K562 (cell line): ENCODE measurements around the gene TMED10. TPM values are rescaled to one million over a fixed set of nuclear protein-coding genes. Genes with fewer than 3 reads are reported as not detected.

Experiments
- ATAC-seq: fragments of 200-7000 bp; cut with Tn5 transposase; 3 replicates; pipeline ENCODE4 v1.9.1; 2020; ENCODE audit warnings: moderate library complexity
- BruUV-seq: library from RNA; stranded (reverse); fragments of 400-500 nt; replicated peaks from 2 replicates; lab custom pipeline; 2021; lab: Mats Ljungman, UMichigan
- CTCF ChIA-PET: fragments of 300-600 bp; formaldehyde crosslinking; extraction: SDS; loops from one replicate; lab custom pipeline; 2021; ENCODE audit warnings: low intra/inter-chr PET ratio; lab: Yijun Ruan, JAX
- POLR2A ChIA-PET: fragments of 300-600, 350-650 bp; sonication (Branson Sonifier 250); formaldehyde crosslinking; extraction: SDS; loops from one replicate; lab custom pipeline; 2021; ENCODE audit warnings: antibody characterized with exemption, inconsistent platforms; lab: Yijun Ruan, JAX
- DNase-seq, 4 experiments: peaks; one replicate each; pipeline versions ENCODE4 v3.0.0 to v3.0.0-alpha.2; 2011 to 2018; ENCODE audit warnings: low spot score in 3 of 4, mixed read lengths in 3 of 4; ENCODE audit errors: extremely low read depth in 1 of 4
- FAIRE-seq: peaks from 2 replicates; lab custom pipeline; 2011; peaks lifted over from hg19 to GRCh38; lab: Jason Lieb, UNC
- H2AFZ ChIP-seq: 2 replicates; pipeline ENCODE4 v1.6.0; 2011; ENCODE audit warnings: low read depth, low read length, control low read depth, inconsistent platforms
- H3K27ac ChIP-seq: fragments of 200-600 bp; 3 replicates; pipeline ENCODE4 v1.8.0; 2011; ENCODE audit warnings: low read depth, mild to moderate bottlenecking, control low read depth, inconsistent platforms, low read length, moderate library complexity, mixed read lengths; ENCODE audit errors: extremely low read depth
- H3K27me3 ChIP-seq, 2 experiments: fragments of 300-600 bp in 1 of 2; 2 replicates in 1 of 2; 3 replicates in 1 of 2; pipeline versions ENCODE4 v1.6.0 to v1.8.0; 2011; ENCODE audit warnings: inconsistent platforms in 2 of 2, low read length in 2 of 2, mild to moderate bottlenecking in 1 of 2, mixed read lengths in 1 of 2, moderate library complexity in 1 of 2; ENCODE audit not compliant: control insufficient read depth in 2 of 2, insufficient read depth in 2 of 2
- H3K36me3 ChIP-seq: fragments of 300-600 bp; 3 replicates; pipeline ENCODE4 v1.8.0; 2011; ENCODE audit warnings: mild to moderate bottlenecking, low read length, inconsistent platforms; ENCODE audit not compliant: control insufficient read depth, insufficient read depth
- H3K4me1 ChIP-seq, 2 experiments: fragments of 200-600 bp in 1 of 2; replicated peaks in 1 of 2; 2 replicates in 1 of 2; 3 replicates in 1 of 2; pipeline versions ENCODE4 v1.5.1 to v1.8.0; 2011; ENCODE audit warnings: inconsistent platforms in 2 of 2, low read length in 2 of 2, mild to moderate bottlenecking in 1 of 2, mixed read lengths in 1 of 2, moderate library complexity in 1 of 2; ENCODE audit not compliant: control insufficient read depth in 2 of 2, insufficient read depth in 2 of 2
- H3K4me2 ChIP-seq: 2 replicates; pipeline ENCODE4 v1.6.1; 2011; ENCODE audit warnings: low read length, control low read depth, inconsistent platforms, mixed read lengths; ENCODE audit not compliant: insufficient read depth
- H3K4me3 ChIP-seq: fragments of 200-600 bp; sonication (generic), shearing (Covaris generic); 2 replicates; pipeline ENCODE4 v1.5.1; 2016; ENCODE audit warnings: control low read depth, inconsistent platforms
- H3K79me2 ChIP-seq: fragments of 200-600 bp; 3 replicates; pipeline ENCODE4 v1.8.0; 2011; ENCODE audit warnings: low read length, inconsistent platforms; ENCODE audit not compliant: control insufficient read depth, insufficient read depth
- H3K9ac ChIP-seq, 2 experiments: 2 replicates each; pipeline versions ENCODE4 v1.6.0 to v1.6.1; 2011; ENCODE audit warnings: low read depth in 2 of 2, low read length in 2 of 2, control low read depth in 1 of 2, inconsistent platforms in 1 of 2, mild to moderate bottlenecking in 1 of 2, mixed read lengths in 1 of 2; ENCODE audit not compliant: insufficient read depth in 1 of 2
- H3K9me1 ChIP-seq: one replicate; pipeline ENCODE4 v1.6.0; 2011; ENCODE audit warnings: inconsistent platforms, mild to moderate bottlenecking, low read length, moderate library complexity; ENCODE audit not compliant: control insufficient read depth, insufficient read depth
- H3K9me3 ChIP-seq: replicated peaks from 2 replicates; pipeline ENCODE4 v1.5.1; 2011; ENCODE audit warnings: low read depth, low read length, inconsistent platforms; ENCODE audit not compliant: control insufficient read depth, insufficient read depth
- H4K20me1 ChIP-seq: replicated peaks from 2 replicates; pipeline ENCODE4 v1.6.1; 2011; ENCODE audit warnings: low read length, inconsistent platforms, mixed read lengths; ENCODE audit not compliant: control insufficient read depth, insufficient read depth
- KLF13 ChIP-seq: fragments of 450-650 bp; IDR thresholded peaks from 2 replicates; pipeline ENCODE4 v1.6.1; 2016; ENCODE audit warnings: missing genetic modification characterization, low read depth, mild to moderate bottlenecking, missing compliant biosample characterization, moderate library complexity, borderline replicate concordance
- NELFE ChIP-seq: IDR thresholded peaks from 2 replicates; pipeline ENCODE4 v1.6.1; 2011; ENCODE audit warnings: mild to moderate bottlenecking; ENCODE audit not compliant: insufficient read depth, insufficient read length
- ZNF121 ChIP-seq: sonication (generic); formaldehyde crosslinking; conservative IDR thresholded peaks from 2 replicates; pipeline ENCODE4 v1.8.0; 2022; ENCODE audit warnings: missing genetic modification reagents
- WGBS: fragments of 100-300 bp; shearing (Covaris generic); methylation state at CpG from one replicate; pipeline ENCODE4 v1.1.6; 2016; ENCODE audit warnings: low coverage, mixed read lengths; ENCODE audit not compliant: insufficient coverage; ENCODE audit errors: missing lambda C conversion rate; 5-methylcytosine and 5-hydroxymethylcytosine counted together
- in situ Hi-C: fragments of 300-500 bp; cut with MboI; formaldehyde crosslinking; loops from 4 replicates; pipeline ENCODE4 v1.15.0; 2018; ENCODE audit warnings: inconsistent platforms, mixed read lengths
- intact Hi-C: fragments of 100-400 bp; cut with micrococcal nuclease; formaldehyde crosslinking; loops from 2 replicates; pipeline ENCODE4 v1.14.2; 2022
- polyA plus RNA-seq, 8 experiments: library from polyadenylated mRNA; depleted of rRNA in 4 of 8; stranded (reverse) in 5 of 8; unstranded in 3 of 8; fragments of >200 nt; fragmentation: Nextera tagmentation in 2 of 8; fragmentation: Illumina TruSeq in 1 of 8; extraction: Ambion mirVana in 2 of 8; extraction: Trizol in 1 of 8; gene quantifications; 2 replicates each; pipeline versions ENCODE4 v1.2.1 to v1.2.3, GENCODE V29; 2011 to 2014; ENCODE audit warnings: inconsistent platforms in 1 of 8, missing spikeins in 1 of 8
- total RNA-seq, 7 experiments: library from RNA; depleted of rRNA in 6 of 7; stranded (reverse); fragments of >200 nt in 6 of 7; fragmentation: Illumina TruSeq in 2 of 7; extraction: Trizol in 2 of 7; gene quantifications; 2 replicates each; pipeline versions ENCODE4 v1.2.1 to v1.2.3, GENCODE V29; 2011 to 2021; ENCODE audit warnings: low replicate concordance in 1 of 7

The TMED10 gene
- total and polyA plus RNA-seq, 9 of the 15 experiments (the other 6 are each of a cell fraction or from before 2014, with no cell fraction given): 62.2 to 233 (median 124) TPM

GRCh38 chr14:75164809-75165208 lies 11.6 kb downstream of the TMED10 start:
- H3K9me3 ChIP-seq: no peaks in the 10 kb centered on the region
- ATAC-seq (no peak), FAIRE-seq (no peak), DNase-seq (no peak)
- H3K4me3 ChIP-seq: no peak overlapping the region
- CTCF ChIA-PET: no interaction called here
- H3K79me2 ChIP-seq: peaks cover 81% of the 10 kb centered on the region
- in situ Hi-C loops (no loop called here), intact Hi-C loops (no loop called here)
- no peak overlapping the region for H3K4me2 ChIP-seq
- no peak overlapping the region for H3K27ac ChIP-seq
- no TSS peak for BruUV-seq
- H3K9me1 ChIP-seq: no peaks in the 10 kb centered on the region
- peaks cover 4% of the 10 kb centered on the region; the same call in 1 of the 3 replicates for H3K36me3 ChIP-seq
- peaks cover 0 to 12% of the 10 kb centered on the region in 2 experiments; a peak in 2 of 5 replicates for H3K4me1 ChIP-seq
- no peak overlapping the region for H2AFZ ChIP-seq
- peaks cover 22% of the 10 kb centered on the region; the same call in 1 of the 2 replicates for H4K20me1 ChIP-seq
- no peak for TF ChIP-seq KLF13 (tag)
- 90% methylated on average over 1 of the region's 1 CpG for WGBS
- H3K27me3 ChIP-seq: no peaks in the 10 kb centered on the region
- H3K9ac ChIP-seq: no peak overlapping the region
- POLR2A ChIA-PET: interaction anchor here (0.7 kb wide), 1 partner anchor 20 kb away, joined by 3 read pairs; no protein-coding TSS in a partner anchor

DNA sequence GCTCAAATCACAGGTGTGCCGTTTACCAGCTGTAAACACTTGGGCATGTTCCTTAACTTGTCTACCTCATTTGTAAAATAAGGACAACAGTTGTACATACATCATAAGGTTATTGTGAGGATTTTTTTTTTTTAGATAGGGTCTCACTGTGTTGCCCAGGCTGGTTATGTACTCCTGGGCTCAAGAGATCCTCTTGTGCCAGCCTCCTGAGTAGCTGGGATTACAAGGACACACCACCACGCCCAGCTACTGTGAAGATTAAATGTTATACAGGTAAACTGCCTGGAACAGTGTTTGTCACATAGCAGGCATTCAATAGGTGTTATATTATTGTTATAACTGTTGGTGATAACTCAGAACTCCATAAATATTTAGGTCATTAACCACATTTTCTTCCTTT lies 12.7 kb downstream of the TMED10 start:
- Histone ChIP-seq H2AFZ (no peak overlapping the region), H4K20me1 (0 out of 2 replicates have a peak, but pooled peaks cover 17% of the 10 kb centered on the region), H3K79me2 (peaks cover 80% of the 10 kb centered on the region)
- no TSS peak for BruUV-seq
- in situ Hi-C loops: no loop called here
- peak; percentile 58; the same call in 1 of the 2 replicates for TF ChIP-seq ZNF121 (CRISPR knock-in tag)
- TF ChIP-seq NELFE: no peak
- TF ChIP-seq, all 486 proteins: peak for 1
- no peak for DNase-seq
- H3K27ac ChIP-seq: no peak overlapping the region
- H3K9me3 ChIP-seq: no peaks in the 10 kb centered on the region
- no peak for FAIRE-seq
- H3K4me3 ChIP-seq: no peak overlapping the region
- H3K36me3 ChIP-seq: peaks cover 4% of the 10 kb centered on the region; the same call in 1 of the 3 replicates
- no peaks in the 10 kb centered on the region for H3K9me1 ChIP-seq
- ChIA-PET POLR2A (interaction anchor here (0.6 to 1.7 kb wide), 2 partner anchors 117 to 401 kb away, joined by 3 to 4 read pairs; partner anchors contain the start of gene YLPM1), CTCF (no interaction called here)
- no peak for ATAC-seq
- H3K27me3 ChIP-seq: no peaks in the 10 kb centered on the region
- intact Hi-C loops: no loop called here
- 94% methylated on average over 2 of the region's 2 CpGs for WGBS
- no peak overlapping the region for H3K4me2 ChIP-seq
- peaks cover 0 to 8% of the 10 kb centered on the region in 2 experiments; a peak in 2 of 5 replicates for H3K4me1 ChIP-seq
- H3K9ac ChIP-seq: no peak overlapping the region
